GM19043 (cell line): Measurements from ENCODE around the gene LCLAT1.
"Not testable (repeated sequence)": the region's sequence is repeated elsewhere in the genome, so short reads cannot be mapped to it uniquely, and the experiment has no call there.

Experiments
- ATAC-seq: cut with Tn5 transposase; IDR thresholded peaks from one replicate; pipeline ENCODE4 v1.9.1; 2021; ENCODE audit warnings: low read depth; ENCODE audit not compliant: unreplicated experiment

LCLAT1 gene

DNA sequence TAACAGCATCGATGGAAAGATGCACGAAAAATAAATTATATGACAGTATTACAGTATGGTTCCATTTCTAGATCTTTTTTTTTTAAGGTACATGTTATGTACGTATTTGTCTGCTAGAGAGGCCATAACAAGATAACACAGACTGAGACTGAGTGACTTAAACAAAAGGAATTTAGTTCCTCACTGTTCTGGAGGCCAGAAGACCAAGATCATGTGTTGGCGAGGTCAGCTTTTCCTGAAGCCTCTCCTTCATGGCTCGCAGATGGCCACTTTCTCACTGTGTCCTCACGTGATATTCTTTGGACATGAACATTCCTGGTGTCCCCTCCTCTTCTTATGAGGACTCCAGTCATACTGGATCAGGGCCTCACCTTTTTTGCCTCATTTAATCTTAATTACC lies 182.8 kb downstream of the LCLAT1 start:
- no peak for ATAC-seq

GRCh38 chr2:30631051-30631671 lies 184.1 kb downstream of the LCLAT1 start:
- peak; percentile 72 for ATAC-seq

DNA sequence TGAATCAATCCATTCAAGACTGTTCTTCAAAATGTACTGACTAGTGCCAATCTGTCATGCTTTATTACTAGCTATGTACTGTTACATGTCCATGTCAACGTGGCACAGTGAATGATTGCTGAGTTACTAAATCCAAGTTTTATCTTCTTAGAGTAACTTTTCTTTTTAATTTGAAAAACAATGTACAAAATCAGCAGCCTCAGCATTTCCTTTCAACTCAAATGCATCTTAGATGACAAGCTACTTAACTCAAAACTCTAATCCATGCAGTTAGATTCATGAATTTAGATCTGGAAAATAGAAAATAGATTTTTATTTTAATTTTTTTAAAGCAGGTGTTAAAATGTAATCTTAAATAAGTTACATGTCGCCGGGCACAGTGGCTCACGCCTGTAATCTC lies 186.0 kb downstream of the LCLAT1 start:
- ATAC-seq = no peak

DNA sequence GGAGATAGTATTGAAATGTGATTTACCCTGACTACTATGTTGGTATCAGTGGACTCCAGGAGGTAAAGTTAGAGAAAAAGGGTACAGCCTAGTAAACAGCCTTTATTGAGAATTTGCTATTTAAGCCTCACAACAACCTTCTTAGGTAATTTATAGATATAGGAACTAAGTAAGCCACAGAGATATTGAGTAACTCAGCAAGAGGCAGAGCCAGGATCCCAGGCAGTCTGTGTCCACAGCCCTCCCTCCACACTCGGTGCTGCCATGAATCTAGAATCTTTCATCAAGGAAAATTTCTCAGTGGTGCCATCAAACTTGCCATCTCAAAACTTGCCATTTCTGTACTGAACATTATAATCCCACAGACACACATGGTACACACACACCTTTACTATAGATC lies 189.3 kb downstream of the LCLAT1 start:
- ATAC-seq = no peak

DNA sequence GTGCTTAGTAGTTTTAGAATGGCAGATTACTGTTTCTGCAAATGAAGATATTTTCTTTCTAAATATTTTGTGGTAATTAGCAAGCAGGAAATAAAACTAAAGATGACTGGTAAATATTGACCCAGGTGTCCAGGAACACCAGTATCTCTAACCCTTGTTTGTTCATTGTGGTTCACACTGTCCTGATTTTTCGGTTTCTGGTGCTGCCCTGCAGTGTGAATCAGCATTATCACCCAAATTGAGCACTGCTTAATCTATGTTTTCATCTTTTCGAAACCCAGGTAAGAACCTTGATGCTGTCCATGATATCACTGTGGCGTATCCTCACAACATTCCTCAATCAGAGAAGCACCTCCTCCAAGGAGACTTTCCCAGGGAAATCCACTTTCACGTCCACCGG lies 192.8 kb downstream of the LCLAT1 start:
- no peak for ATAC-seq

DNA sequence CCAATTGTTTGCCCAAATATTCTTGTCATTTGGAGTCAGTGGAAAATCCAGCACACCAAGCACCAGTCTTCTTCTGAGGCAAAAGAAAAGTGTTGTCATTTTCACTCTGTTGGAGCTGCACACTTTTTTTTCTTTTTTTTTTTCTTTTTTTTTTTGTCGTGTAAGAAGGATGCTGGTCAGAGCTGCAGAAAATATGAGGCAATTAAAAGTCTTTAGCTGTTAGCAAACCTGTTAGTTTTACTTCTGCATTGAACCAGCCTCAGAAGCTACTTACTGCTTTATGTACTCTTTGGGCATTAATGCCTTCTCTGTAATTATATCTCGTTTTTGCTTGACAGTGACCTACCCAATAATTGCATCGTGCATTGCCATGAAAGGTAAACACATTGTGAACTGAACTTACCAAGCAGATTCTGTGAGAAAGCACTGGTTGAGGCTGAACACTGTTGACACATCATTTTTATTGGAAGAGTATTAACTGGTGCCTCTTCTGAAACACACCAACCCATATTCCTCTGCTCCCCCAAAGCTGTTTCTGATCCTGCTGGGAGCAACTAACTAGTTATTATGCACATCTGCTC lies 194.8 kb downstream of the LCLAT1 start:
- ATAC-seq = no peak

- ATAC-seq = not testable (repeated sequence)
Measured at GRCh38 chr2:30643013-30643412, 196.0 kb downstream of the LCLAT1 start.

DNA sequence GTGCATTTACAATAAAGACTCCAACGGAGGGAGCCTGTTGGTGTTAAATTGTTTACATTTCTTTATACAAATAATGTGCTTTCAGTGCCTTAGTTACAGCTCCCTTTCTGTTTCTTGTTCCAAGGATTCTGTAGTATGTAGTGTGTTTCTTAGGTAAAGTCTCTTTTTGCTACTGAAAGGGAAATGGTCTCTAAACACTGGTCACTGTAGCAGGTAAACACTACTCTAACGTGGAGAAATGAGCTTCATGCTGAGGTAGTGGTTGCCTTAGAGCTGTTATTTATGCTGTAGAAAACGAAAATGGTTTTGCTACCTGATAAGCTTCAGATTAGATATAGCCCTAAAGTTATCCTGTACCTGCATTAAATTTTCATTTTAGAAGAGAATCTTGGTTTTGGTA lies 196.6 kb downstream of the LCLAT1 start:
- no peak for ATAC-seq

- no peak for ATAC-seq
Measured at GRCh38 chr2:30645081-30645744, 198.2 kb downstream of the LCLAT1 start.

GRCh38 chr2:30645745-30646119 lies 198.7 kb downstream of the LCLAT1 start:
- no peak for ATAC-seq

GRCh38 chr2:30647752-30648457 lies 200.9 kb downstream of the LCLAT1 start:
- no peak for ATAC-seq

- ATAC-seq = no peak
Measured at GRCh38 chr2:30649278-30649677, 202.2 kb downstream of the LCLAT1 start.

GRCh38 chr2:30649828-30650227 lies 202.8 kb downstream of the LCLAT1 start:
- ATAC-seq = no peak

- no peak for ATAC-seq
Measured at GRCh38 chr2:30652271-30652915, 205.3 kb downstream of the LCLAT1 start.

- no peak for ATAC-seq
Measured at GRCh38 chr2:30653847-30654246, 206.8 kb downstream of the LCLAT1 start.

DNA sequence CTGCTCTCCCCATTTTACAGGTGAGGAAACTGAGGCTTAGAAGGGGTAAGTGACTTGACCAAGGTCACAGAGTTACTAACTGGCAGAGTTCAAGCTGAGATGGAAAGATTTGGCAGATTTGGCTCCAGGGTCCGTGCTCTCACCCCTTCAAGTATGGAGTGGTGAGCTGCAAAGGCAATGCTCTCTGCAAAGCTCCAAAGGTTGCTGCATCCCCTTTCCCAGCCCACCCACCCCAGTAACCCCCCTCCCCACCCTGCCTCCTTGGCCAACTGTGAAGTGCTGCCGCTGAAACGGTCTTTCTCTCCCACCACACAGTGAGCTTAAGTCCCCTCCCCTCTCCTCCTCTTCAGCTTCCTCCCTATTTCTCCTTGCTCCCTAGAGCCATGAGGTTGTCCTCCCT lies 207.4 kb downstream of the LCLAT1 start:
- ATAC-seq = no peak

- ATAC-seq = no peak
Measured at GRCh38 chr2:30655211-30655610, 208.2 kb downstream of the LCLAT1 start.

DNA sequence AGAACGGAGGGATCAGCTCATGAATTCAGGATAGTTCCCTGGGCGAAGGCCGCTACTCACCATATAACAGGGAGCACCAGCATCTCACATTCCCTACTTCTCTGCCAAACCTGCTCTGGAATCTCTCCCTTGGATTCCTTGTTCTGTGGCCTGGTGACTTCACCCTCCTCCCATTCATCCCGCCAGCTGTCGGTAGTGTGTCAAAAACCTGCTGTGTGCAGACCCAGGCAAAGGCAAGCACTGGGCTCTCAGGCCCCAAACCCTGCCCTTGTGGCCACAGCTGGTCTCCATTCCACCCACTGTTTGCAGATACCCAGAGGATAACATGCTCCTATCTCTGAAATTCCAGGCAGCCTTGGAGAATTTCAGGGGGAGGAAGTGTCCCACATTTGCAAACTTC lies 208.6 kb downstream of the LCLAT1 start:
- no peak for ATAC-seq

DNA sequence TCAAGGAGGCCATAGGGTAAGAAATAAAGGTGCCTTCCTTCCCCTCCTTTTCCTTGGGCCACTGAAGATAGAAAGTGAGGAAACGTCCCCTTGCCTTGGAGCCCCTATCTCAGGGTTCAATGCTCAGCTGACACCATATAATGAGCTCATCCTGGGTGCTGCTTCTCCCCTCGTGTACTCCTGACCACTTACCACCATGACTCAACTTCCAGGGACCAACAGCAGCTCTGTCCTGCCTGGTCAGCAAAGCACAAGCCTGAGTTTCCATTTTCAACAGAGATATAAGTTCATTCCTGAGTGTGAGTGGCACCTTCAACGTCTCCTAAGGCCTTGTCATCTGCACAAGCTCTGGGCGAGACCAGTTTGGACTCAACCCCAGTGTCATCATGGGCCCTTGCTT lies 209.0 kb downstream of the LCLAT1 start:
- no peak for ATAC-seq

- ATAC-seq = no peak
Measured at GRCh38 chr2:30661173-30662107, 214.4 kb downstream of the LCLAT1 start.
